GM19193 (cell line): ENCODE measurements around the gene XYLB.

Source experiments
- POLR2A ChIP-seq: IDR thresholded peaks from 4 replicates; pipeline ENCODE4 v1.6.1; 2011; ENCODE audit not compliant: insufficient read depth, insufficient read length; ENCODE audit errors: extremely low read depth

Gene XYLB

DNA sequence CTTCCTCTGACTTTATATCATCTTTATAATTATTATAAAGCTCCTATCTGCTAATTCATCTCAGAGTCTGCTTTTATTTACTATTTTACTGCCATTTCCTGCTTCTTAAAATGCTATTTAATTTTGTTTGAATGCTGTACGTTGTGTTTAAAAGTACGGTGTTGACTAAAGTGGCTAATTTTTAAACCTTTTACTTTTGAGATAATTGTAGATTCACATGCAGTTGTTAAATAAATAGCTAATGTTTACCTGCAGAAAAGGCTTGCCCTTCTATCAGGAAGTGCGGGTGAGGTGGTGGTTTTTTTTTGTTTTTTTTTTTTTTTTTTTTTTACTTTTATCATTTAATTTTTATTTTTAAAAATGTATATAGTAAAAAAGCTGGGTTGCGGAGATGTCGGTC is 41.3 kb downstream of the XYLB start:
- TF ChIP-seq POLR2A: no peak

DNA sequence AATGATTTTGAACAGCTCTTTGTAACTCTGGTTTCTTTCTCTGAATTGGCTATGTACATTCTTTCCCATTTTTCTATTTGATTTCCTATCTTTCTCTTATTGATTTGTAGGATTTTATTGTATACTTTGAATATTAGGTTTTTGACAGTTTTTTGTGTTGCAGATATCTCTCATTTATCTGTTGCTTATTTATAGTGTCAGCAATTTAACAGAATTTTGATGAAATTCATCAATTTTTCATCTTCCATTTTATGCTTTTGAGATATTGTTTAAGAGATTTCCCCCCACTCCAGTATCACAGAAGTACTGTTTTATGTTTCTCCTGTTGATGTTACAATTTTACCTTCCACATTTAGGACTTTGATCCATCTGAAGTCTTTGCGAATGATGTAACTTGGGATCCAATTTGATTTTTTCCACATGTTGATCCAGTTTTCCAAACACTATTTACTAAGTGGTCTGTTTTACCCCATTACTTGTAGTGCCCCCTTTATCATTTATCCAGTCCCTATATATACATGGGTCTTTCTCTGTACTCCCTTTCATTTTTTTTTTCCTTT is 46.1 kb downstream of the XYLB start:
- TF ChIP-seq POLR2A: no peak

DNA sequence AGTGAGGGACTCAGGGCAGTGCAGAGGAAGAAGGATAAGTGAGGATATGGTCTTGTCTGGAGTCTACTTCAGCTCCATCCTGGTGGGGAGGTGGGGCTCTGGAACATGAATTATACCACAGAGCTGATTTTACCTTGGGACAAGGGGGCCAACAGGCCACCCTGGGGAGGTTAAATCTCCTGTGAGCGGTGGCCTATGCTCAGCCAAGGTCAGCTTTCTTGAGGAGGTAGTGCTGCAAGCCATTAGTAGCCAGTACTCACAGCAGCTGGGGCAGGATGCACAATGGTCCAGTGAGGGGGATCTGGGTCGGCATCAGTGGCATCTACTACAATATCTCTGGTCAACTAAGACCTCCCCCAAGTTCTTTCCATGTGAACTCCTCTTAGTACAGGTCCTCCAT is 49.7 kb downstream of the XYLB start:
- no peak for TF ChIP-seq POLR2A

DNA sequence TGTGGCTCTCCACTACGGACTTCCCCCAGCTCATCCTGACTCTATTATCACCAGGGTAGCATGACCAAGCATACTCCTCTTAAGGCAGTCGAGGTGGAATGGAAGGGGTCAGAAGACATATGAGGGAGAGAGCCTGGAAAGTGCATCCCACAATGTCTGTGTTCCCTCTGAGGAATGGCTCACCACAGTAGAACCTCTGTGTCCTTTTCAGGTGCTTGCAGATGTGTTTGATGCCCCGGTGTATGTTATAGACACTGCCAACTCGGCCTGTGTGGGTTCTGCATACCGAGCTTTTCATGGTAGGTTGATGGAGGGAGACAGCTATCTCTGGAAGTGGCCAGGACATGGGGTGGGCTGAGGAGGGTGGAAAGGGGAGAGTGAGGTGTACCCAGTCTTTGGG is 50.3 kb downstream of the XYLB start:
- no peak for TF ChIP-seq POLR2A

GRCh38 chr3:38397320-38397719 is 50.7 kb downstream of the XYLB start:
- no peak for TF ChIP-seq POLR2A

GRCh38 chr3:38401246-38401962 is 54.8 kb downstream of the XYLB start:
- no peak for TF ChIP-seq POLR2A

GRCh38 chr3:38404286-38404685 is 57.7 kb downstream of the XYLB start:
- TF ChIP-seq POLR2A: no peak

DNA sequence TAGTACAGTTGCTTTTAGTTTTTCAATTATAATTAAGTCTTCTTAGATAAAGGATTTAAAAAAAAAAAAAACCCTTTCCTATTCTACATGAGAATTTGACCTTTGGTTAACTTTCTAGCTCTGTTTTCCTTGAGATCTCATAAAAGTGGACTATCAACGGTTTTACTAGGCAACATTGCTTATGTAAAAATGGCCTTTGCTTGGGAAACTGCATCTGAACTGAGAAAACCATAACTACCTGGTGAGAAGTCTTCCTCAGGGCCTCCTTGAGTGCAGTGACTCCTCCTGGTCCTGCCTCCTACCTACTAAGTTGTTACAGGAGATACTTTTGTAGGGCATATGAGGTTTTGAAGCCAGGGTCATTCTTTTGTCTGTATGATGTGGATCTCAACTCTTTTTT is 65.0 kb downstream of the XYLB start:
- TF ChIP-seq POLR2A: no peak

GRCh38 chr3:38421679-38422336 is 75.2 kb downstream of the XYLB start:
- TF ChIP-seq POLR2A: no peak

DNA sequence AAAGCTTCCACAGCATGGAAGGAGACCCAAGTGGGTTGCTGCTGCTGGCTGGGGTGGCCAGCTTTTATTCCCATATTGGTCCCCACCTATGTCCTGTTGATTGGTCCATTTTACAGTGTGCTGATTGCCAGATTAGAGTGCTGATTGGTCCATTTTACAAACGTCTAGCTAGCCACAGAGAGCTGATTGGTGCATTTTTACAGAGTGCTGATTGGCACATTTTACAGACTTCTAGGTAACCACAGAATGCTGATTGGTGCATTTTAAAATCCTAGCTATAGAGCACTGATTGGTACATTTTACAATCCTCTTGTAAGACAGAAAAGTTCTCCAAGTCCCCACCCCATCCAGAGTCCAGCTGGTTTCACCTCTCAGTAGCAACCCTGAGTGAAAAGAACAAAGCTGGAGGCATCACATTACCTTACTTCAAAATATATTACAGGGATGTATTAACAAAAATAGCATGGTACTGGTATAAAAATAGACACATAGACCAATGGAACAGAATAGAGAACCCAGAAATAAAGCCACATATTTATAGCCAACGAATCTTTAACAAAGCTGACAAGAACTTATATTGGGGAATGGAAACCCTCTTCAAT is 99.6 kb downstream of the XYLB start:
- TF ChIP-seq POLR2A: no peak

DNA sequence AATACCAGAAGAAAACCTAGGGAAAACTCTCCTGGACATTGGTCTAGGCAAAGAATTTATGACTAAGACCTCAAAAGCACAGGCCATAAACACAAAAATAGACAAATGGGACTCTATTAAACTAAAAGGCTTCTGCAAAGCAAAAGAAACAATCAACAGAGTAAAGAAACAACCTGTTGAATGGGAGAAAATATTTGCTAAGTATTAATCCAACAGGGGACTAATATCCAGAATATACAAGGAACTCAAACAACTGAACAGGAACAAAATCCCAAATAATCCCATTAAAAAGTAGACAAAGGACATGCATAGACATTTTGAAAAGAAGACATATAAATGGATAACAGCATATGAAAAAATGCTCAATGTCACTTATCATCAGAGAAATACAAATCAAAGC is 100.2 kb downstream of the XYLB start:
- TF ChIP-seq POLR2A: no peak

- TF ChIP-seq POLR2A: no peak
Observed at GRCh38 chr3:38450853-38451252, 104.3 kb downstream of the XYLB start.

- TF ChIP-seq POLR2A: no peak
Observed at GRCh38 chr3:38453075-38453912, 106.7 kb downstream of the XYLB start, which contains the start of gene ACVR2B. Gene ACVR2B, plus strand, starts transcription at chr3:38453890. Its CDS starts 433 bp downstream, at chr3:38454323.

DNA sequence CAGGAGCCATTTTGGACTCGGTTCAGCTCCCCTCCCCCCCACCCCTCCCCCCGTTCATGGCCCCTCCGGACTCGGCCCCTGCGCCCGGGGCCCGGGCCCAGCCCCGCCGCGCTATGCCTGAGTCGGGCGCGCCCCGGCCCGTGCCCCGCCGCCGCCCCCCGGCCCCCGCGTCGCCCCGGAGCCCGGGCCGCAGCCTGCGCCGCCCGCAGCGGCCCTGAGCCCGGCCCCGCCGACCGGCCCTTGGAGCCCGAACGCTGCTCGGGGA is 107.3 kb downstream of the XYLB start:
- no peak for TF ChIP-seq POLR2A
